Smooth muscle cell (in vitro differentiated cells): Measurements from ENCODE around the gene KIAA0319L. TPM values are rescaled to one million over a fixed set of nuclear protein-coding genes. Genes with fewer than 3 reads are reported as not detected.

Experiments
- DNase-seq: peaks from one replicate; lab custom pipeline; 2025; ENCODE audit not compliant: unreplicated experiment; lab: John Stamatoyannopoulos, UW
- H2AFZ ChIP-seq: fragments of 200-600 bp; sonication (generic); 2 replicates; pipeline ENCODE4 v1.6.0; 2016; ENCODE audit warnings: antibody characterized with exemption, low read depth, mild to moderate bottlenecking
- H3F3A ChIP-seq: fragments of 200-600 bp; sonication (generic); 2 replicates; pipeline ENCODE4 v1.6.0; 2017; ENCODE audit warnings: antibody characterized with exemption, low read depth
- H3K27ac ChIP-seq: fragments of 200-600 bp; sonication (generic); 2 replicates; pipeline ENCODE4 v1.5.1; 2016; ENCODE audit warnings: low read depth, mild to moderate bottlenecking
- H3K27me3 ChIP-seq: fragments of 200-600 bp; sonication (generic); 2 replicates; pipeline ENCODE4 v1.6.1; 2016; ENCODE audit warnings: low read depth, mild to moderate bottlenecking
- H3K36me3 ChIP-seq: fragments of 200-600 bp; sonication (generic); 2 replicates; pipeline ENCODE4 v1.5.1; 2016; ENCODE audit warnings: low read depth
- H3K4me1 ChIP-seq: fragments of 200-600 bp; sonication (generic); 2 replicates; pipeline ENCODE4 v1.5.1; 2016; ENCODE audit warnings: low read depth
- H3K4me2 ChIP-seq: fragments of 200-600 bp; sonication (generic); 2 replicates; pipeline ENCODE4 v1.6.0; 2016; ENCODE audit warnings: mild to moderate bottlenecking
- H3K4me3 ChIP-seq: fragments of 200-600 bp; sonication (generic); 2 replicates; pipeline ENCODE4 v1.5.1; 2016; ENCODE audit warnings: mild to moderate bottlenecking
- H3K79me2 ChIP-seq: fragments of 200-600 bp; sonication (generic); 2 replicates; pipeline ENCODE4 v1.6.0; 2016; ENCODE audit warnings: low read depth, mild to moderate bottlenecking
- H3K9ac ChIP-seq: fragments of 200-600 bp; sonication (generic); 2 replicates; pipeline ENCODE4 v1.6.0; 2016; ENCODE audit warnings: low read depth
- H3K9me3 ChIP-seq: fragments of 200-600 bp; sonication (generic); replicated peaks from 2 replicates; pipeline ENCODE4 v1.5.1; 2016; ENCODE audit warnings: low read depth
- H4K20me1 ChIP-seq: fragments of 200-600 bp; sonication (generic); 2 replicates; pipeline ENCODE4 v1.6.0; 2016; ENCODE audit warnings: low read depth
- WGBS: methylation state at CpG from one replicate; pipeline ENCODE4 v1.1.7; 2016; ENCODE audit warnings: low lambda C conversion rate; 5-methylcytosine and 5-hydroxymethylcytosine counted together
- polyA plus RNA-seq: library from polyadenylated mRNA; unstranded; fragments of >200 nt; fragmentation: Nextera tagmentation; extraction: Ambion mirVana; gene quantifications from 2 replicates; pipeline ENCODE4 v1.2.1, GENCODE V29; 2016
- total RNA-seq: library from RNA; depleted of rRNA; stranded (reverse); fragments of >200 nt; gene quantifications from 2 replicates; pipeline ENCODE4 v1.2.3, GENCODE V29; 2014
- TF ChIP-seq, protein P1 (sequence below): fragments of 200-600 bp; sonication (generic); IDR thresholded peaks from 2 replicates; pipeline ENCODE4 v1.5.1; 2017; ENCODE audit warnings: borderline replicate concordance, mild to moderate bottlenecking, antibody characterized with exemption; ENCODE audit not compliant: insufficient read depth, poor library complexity, severe bottlenecking

Gene KIAA0319L
- total and polyA plus RNA-seq, 2 experiments from 2014 or later, result 30.1 to 37.0 TPM

DNA sequence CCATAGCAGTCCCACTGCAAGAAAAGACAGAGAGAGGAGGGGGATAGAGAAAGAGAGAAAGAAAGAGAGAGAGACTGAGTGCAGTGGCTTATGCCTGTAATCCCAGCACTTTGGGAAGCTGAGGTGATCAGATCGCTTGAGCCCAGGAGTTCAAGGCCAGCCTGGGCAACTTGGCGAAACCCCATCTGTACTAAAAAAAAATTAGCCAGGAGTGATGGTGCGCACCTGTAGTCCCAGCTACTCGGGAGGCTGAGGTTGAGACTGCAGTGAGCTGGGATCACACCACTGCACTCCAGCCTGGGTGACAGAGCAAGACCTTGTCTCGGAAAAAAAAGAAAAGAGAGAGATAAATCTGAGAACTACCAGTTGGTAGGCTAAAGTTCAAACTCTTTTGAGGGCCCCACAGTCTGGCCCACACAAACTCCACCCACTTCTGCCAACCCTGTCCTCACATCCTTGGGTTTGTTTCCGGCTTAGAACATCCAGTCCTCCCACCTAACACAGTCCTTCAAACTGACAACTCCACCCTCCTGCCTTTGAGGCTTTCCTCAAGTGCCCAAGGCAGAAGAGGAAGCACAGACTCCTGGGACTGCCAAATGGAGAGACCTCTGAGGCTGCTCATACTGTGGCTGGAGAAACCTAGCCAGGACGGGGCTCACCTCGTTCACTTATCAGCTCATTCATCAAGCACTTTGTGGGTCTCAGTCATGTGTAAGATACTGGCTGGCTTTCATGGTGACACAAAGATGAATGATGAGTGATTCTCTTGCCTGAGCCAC lies 36.0 kb upstream of the KIAA0319L start:
- no peaks in the 10 kb centered on the region for H3F3A ChIP-seq
- H3K4me3 ChIP-seq, result no peak overlapping the region
- no peaks in the 10 kb centered on the region for H4K20me1 ChIP-seq
- TF ChIP-seq, protein P1, sequence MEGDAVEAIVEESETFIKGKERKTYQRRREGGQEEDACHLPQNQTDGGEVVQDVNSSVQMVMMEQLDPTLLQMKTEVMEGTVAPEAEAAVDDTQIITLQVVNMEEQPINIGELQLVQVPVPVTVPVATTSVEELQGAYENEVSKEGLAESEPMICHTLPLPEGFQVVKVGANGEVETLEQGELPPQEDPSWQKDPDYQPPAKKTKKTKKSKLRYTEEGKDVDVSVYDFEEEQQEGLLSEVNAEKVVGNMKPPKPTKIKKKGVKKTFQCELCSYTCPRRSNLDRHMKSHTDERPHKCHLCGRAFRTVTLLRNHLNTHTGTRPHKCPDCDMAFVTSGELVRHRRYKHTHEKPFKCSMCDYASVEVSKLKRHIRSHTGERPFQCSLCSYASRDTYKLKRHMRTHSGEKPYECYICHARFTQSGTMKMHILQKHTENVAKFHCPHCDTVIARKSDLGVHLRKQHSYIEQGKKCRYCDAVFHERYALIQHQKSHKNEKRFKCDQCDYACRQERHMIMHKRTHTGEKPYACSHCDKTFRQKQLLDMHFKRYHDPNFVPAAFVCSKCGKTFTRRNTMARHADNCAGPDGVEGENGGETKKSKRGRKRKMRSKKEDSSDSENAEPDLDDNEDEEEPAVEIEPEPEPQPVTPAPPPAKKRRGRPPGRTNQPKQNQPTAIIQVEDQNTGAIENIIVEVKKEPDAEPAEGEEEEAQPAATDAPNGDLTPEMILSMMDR, result no peak
- no peaks in the 10 kb centered on the region for H3K27me3 ChIP-seq
- no peak overlapping the region for H3K9ac ChIP-seq
- H3K4me1 ChIP-seq, result no peaks in the 10 kb centered on the region
- H3K9me3 ChIP-seq, result no peaks in the 10 kb centered on the region
- H3K79me2 ChIP-seq, result no peaks in the 10 kb centered on the region
- H3K27ac ChIP-seq, result no peak overlapping the region
- no peak overlapping the region for H3K4me2 ChIP-seq
- H3K36me3 ChIP-seq, result no peaks in the 10 kb centered on the region
- WGBS, result 72% methylated on average over 8 of the region's 8 CpGs
- no peak for DNase-seq
- no peak overlapping the region for H2AFZ ChIP-seq

DNA sequence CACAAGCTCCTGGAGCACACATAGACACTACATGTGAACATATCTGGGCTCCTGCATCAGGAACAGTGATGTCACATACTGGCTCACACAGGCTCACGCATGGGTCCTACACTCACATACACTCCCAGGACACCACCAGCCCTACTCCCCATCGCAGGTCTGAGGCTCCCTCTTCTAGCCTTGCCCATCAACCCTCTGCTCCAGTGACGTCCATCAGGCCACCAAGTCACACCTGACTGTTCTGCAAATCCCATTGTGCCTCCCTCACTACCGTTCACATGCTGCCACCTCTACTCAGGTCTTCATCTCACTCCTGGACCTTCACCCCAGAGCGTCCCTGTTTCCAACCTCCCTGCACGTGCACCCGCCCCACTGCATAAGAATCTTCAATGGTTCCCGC lies 34.0 kb upstream of the KIAA0319L start:
- H3K27me3 ChIP-seq, result no peaks in the 10 kb centered on the region
- H3F3A ChIP-seq, result no peaks in the 10 kb centered on the region
- DNase-seq, result no peak
- H3K4me1 ChIP-seq, result no peaks in the 10 kb centered on the region
- no peaks in the 10 kb centered on the region for H3K36me3 ChIP-seq
- TF ChIP-seq, protein P1, result no peak
- H4K20me1 ChIP-seq, result no peaks in the 10 kb centered on the region
- no peak overlapping the region for H3K4me3 ChIP-seq
- H3K9ac ChIP-seq, result no peak overlapping the region
- 93% methylated on average over 8 of the region's 8 CpGs for WGBS
- H2AFZ ChIP-seq, result no peak overlapping the region
- no peaks in the 10 kb centered on the region for H3K9me3 ChIP-seq
- H3K27ac ChIP-seq, result no peak overlapping the region
- no peak overlapping the region for H3K4me2 ChIP-seq
- H3K79me2 ChIP-seq, result no peaks in the 10 kb centered on the region

DNA sequence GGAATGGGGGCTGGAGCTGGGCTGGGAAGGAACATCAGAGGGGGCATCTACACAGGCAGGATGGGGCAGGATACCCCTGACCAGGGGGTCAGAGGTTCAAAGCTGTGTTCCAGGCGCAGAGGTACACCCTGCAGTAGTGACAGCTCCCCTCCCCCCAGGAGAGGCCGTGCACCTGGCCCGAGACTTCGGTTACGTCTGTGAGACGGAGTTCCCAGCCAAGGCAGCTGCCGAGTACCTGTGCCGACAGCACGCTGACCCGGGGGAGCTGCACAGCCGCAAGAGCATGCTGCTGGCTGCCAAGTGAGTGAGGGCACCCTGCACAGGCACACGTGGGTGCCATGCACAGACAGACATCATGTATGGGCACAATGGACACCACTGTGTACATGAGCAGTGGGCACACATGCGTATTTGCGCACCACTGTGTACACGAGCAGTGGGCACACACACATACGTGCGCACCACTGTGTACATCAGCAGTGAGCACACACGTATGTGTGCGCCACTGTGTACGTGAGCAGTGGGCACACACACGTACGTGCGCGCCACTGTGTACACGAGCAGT lies 33.4 kb upstream of the KIAA0319L start:
- Histone ChIP-seq H3K4me3 (no peak overlapping the region), H3K36me3 (no peaks in the 10 kb centered on the region), H3F3A (no peaks in the 10 kb centered on the region), H4K20me1 (no peaks in the 10 kb centered on the region), H3K4me2 (no peak overlapping the region), H3K27me3 (no peaks in the 10 kb centered on the region), H3K9me3 (no peaks in the 10 kb centered on the region), H3K9ac (no peak overlapping the region), H3K79me2 (no peaks in the 10 kb centered on the region), H3K4me1 (no peaks in the 10 kb centered on the region), H2AFZ (no peak overlapping the region), H3K27ac (no peak overlapping the region)
- 98% methylated on average over 25 of the region's 25 CpGs for WGBS
- no peak for DNase-seq
- TF ChIP-seq, protein P1, result no peak
